ENCODE results near the gene CHRDL1.

- TF ChIP-seq CTCF (IDR thresholded peaks at IDR 0.05) (no peak), EZH2 (IDR thresholded peaks at IDR 0.05; ENCODE audit: borderline replicate concordance, insufficient read depth, low read depth, low read length, poor library complexity, severe bottlenecking) (no peak)
Observed at GRCh38 chrX:110691446-110691845, 104.2 kb downstream of the CHRDL1 start.
